ENCODE results near the gene ZC3H12C. TPM values are rescaled to one million over a fixed set of nuclear protein-coding genes. Genes with fewer than 3 reads are reported as not detected.
A peak's percentile ranks its signal among the peaks of the same experiment; 100 is the strongest.

ZC3H12C gene
- total and polyA plus RNA-seq, 2 of the 4 experiments (the other 2 are of a cell fraction), result 4.2 to 15.8 TPM

GRCh38 chr11:110160016-110160415, 66.8 kb downstream of the ZC3H12C start:
- DNase-seq (peak; percentile 79), ATAC-seq (ENCODE audit: low read depth) (peak; percentile 96)
- peaks cover 16% of the 10 kb centered on the region for H3K9me1 ChIP-seq (ENCODE audit: insufficient read depth, low read length)
- H4K20me1 ChIP-seq (ENCODE audit: insufficient read depth, low read length), result no peaks in the 10 kb centered on the region; the same call in 1 of the 2 replicates
- peak overlapping the region; percentile 18 for H2BK5ac ChIP-seq (ENCODE audit: low read depth, low read length, poor library complexity, severe bottlenecking)
- no peak overlapping the region for H3K23ac ChIP-seq (ENCODE audit: low read depth, low read length)
- peaks cover 5% of the 10 kb centered on the region for H3K4me1 ChIP-seq (ENCODE audit: control insufficient read depth, insufficient read depth, low read length)
- peak overlapping the region; percentile 29; the same call in 1 of the 2 replicates for H3K4ac ChIP-seq (ENCODE audit: low read depth, low read length)
- peaks cover 14 to 39% of the 10 kb centered on the region in 2 experiments for H3K79me1 ChIP-seq (ENCODE audit: low read depth in 1 of 2, low read length in 2 of 2)
- H2AK5ac ChIP-seq (ENCODE audit: low read depth, low read length), result peak overlapping the region; percentile 26
- 0 out of 2 replicates have a peak overlapping the region, but pooled peaks have one; percentile 4 for H4K91ac ChIP-seq (ENCODE audit: insufficient read depth, low read depth, low read length)
- dilution Hi-C loops (cut with HindIII; ENCODE audit: low sequenced_read_pairs, unreplicated experiment) (no loop called here), intact Hi-C loops (cut with micrococcal nuclease) (loop anchor here (5.0 kb wide), 1 partner anchor 33 kb away; no protein-coding TSS in a partner anchor), in situ Hi-C loops (cut with MboI; ENCODE audit: low sequenced_read_pairs) (no loop called here)
- no TSS peak for BruUV-seq (replicated peaks)
- H3K18ac ChIP-seq (ENCODE audit: low read depth, low read length), result no peak overlapping the region
- TF ChIP-seq RAD21 (IDR thresholded peaks at IDR 0.05; ENCODE audit: low read length) (no peak), RCOR1 (IDR thresholded peaks at IDR 0.05; ENCODE audit: insufficient replicate concordance, low read length) (no peak), CTCF (conservative IDR thresholded peaks at IDR 0.05; ENCODE audit: low read depth, low read length) (no peak), MAZ (IDR thresholded peaks at IDR 0.05; ENCODE audit: borderline replicate concordance, low read depth, low read length) (no peak)
- H2BK20ac ChIP-seq (ENCODE audit: low read depth, low read length), result peak overlapping the region; percentile 72; the same call in 1 of the 2 replicates
- POLR2A ChIA-PET (ENCODE audit: unreplicated experiment), result no interaction called here
- H3K4me2 ChIP-seq (ENCODE audit: low read depth, low read length), result no peak overlapping the region
- no peak overlapping the region for H2AFZ ChIP-seq (replicated peaks; ENCODE audit: low read length, poor library complexity)
- H2BK15ac ChIP-seq (ENCODE audit: low read depth, low read length), result peak overlapping the region; percentile 31
- H2BK120ac ChIP-seq (ENCODE audit: low read depth, low read length), result 0 out of 2 replicates have a peak overlapping the region, but pooled peaks have one; percentile 4
- H3K9me3 ChIP-seq (ENCODE audit: control insufficient read depth, insufficient read depth, low read length), result no peaks in the 10 kb centered on the region
- H4K8ac ChIP-seq (ENCODE audit: low read depth in 2 of 2, low read length in 2 of 2), result peak overlapping the region in 1 of 2 experiments; percentile 22; a peak in 1 of 4 replicates
- CTCF ChIA-PET, result interaction anchor here (0.5 kb wide), 1 partner anchor 108 kb away, joined by 7 read pairs; no protein-coding TSS in a partner anchor
- H4K5ac ChIP-seq (ENCODE audit: low read depth, low read length), result no peak overlapping the region
- no peak overlapping the region for H3K4me3 ChIP-seq (ENCODE audit: insufficient read depth, low read depth, low read length)
- H3K27ac ChIP-seq (ENCODE audit: insufficient read depth, low read length), result no peak overlapping the region
- WGBS, 2 experiments (ENCODE audit: extremely low coverage in 2 of 2, insufficient read length in 1 of 2), result no CpG with 5 or more reads among the region's 3 CpGs
- H3K27me3 ChIP-seq (ENCODE audit: control insufficient read depth, insufficient read depth, low read length), result no peaks in the 10 kb centered on the region
- peaks cover 20% of the 10 kb centered on the region for H3K36me3 ChIP-seq (ENCODE audit: control insufficient read depth, insufficient read depth, low read length)
- H3K9ac ChIP-seq (ENCODE audit: low read depth, low read length), result no peak overlapping the region
- no peak overlapping the region for H3K56ac ChIP-seq (ENCODE audit: extremely low read depth, insufficient read depth, low read length)
- H2AK9ac ChIP-seq (replicated peaks; ENCODE audit: low read depth, low read length, poor library complexity), result no peak overlapping the region
- H3K14ac ChIP-seq (replicated peaks; ENCODE audit: low read depth, low read length), result 0 out of 2 replicates have a peak overlapping the region, but pooled peaks have one; percentile 8

All from IMR-90 (cell line).